K562 (cell line): Measurements from ENCODE around the gene ZNF33A. TPM values are rescaled to one million over a fixed set of nuclear protein-coding genes. Genes with fewer than 3 reads are reported as not detected.

Experiments used
- BHLHE40 ChIP-seq: IDR thresholded peaks from 2 replicates; pipeline ENCODE4 v1.6.1; 2011; ENCODE audit warnings: low read length, improper control_type of control experiment
- CHCHD3 ChIP-seq: fragments of 250-450 bp; sonication (Bioruptor Pico); IDR thresholded peaks from 2 replicates; pipeline ENCODE4 v2.1.2; 2022; ENCODE audit warnings: mild to moderate bottlenecking
- CTCFL ChIP-seq: IDR thresholded peaks from 2 replicates; pipeline ENCODE4 v1.6.1; 2011; ENCODE audit warnings: borderline replicate concordance, low read depth, mild to moderate bottlenecking, moderate library complexity, low read length; ENCODE audit not compliant: insufficient read depth, poor library complexity, severe bottlenecking
- DDX20 ChIP-seq: fragments of 450-650 bp; IDR thresholded peaks from 2 replicates; pipeline ENCODE4 v1.6.1; 2016; ENCODE audit warnings: missing genetic modification characterization, low read depth, mild to moderate bottlenecking, missing compliant biosample characterization, moderate library complexity
- E2F4 ChIP-seq: sonication (generic); formaldehyde crosslinking; IDR thresholded peaks from 2 replicates; pipeline ENCODE4 v1.8.0; 2022; ENCODE audit warnings: mild to moderate bottlenecking, low read depth, missing genetic modification reagents
- HDAC8 ChIP-seq: fragments of 450-650 bp; IDR thresholded peaks from 2 replicates; pipeline ENCODE4 v1.6.1; 2016; ENCODE audit warnings: mild to moderate bottlenecking, missing genetic modification characterization, moderate library complexity, missing compliant biosample characterization
- ILK ChIP-seq: fragments of 450-650 bp; IDR thresholded peaks from 2 replicates; pipeline ENCODE4 v1.6.1; 2016; ENCODE audit warnings: missing genetic modification characterization, low read depth, mild to moderate bottlenecking, missing compliant biosample characterization, moderate library complexity, borderline replicate concordance
- KDM1A ChIP-seq, 2 experiments: fragments of 450-650 bp; IDR thresholded peaks; 2 replicates each; pipeline ENCODE4 v1.6.1; 2016; ENCODE audit warnings: mild to moderate bottlenecking in 2 of 2
- KDM4B ChIP-seq, 2 experiments: fragments of 450-650 bp in 1 of 2; sonication (generic) in 1 of 2; IDR thresholded peaks; 2 replicates each; pipeline ENCODE4 v1.6.1; 2016 to 2017; ENCODE audit warnings: borderline replicate concordance in 2 of 2, antibody characterized with exemption in 1 of 2, low read depth in 1 of 2, mild to moderate bottlenecking in 1 of 2
- KDM5B ChIP-seq: fragments of 200-600 bp; sonication (generic); IDR thresholded peaks from 2 replicates; pipeline ENCODE4 v1.6.1; 2012; ENCODE audit warnings: low read depth, mild to moderate bottlenecking, moderate library complexity, low read length, control low read depth, inconsistent platforms; ENCODE audit not compliant: insufficient replicate concordance
- MCM3 ChIP-seq: fragments of 450-650 bp; IDR thresholded peaks from 2 replicates; pipeline ENCODE4 v1.6.1; 2016
- NCOA6 ChIP-seq: fragments of 450-650 bp; IDR thresholded peaks from 2 replicates; pipeline ENCODE4 v1.6.1; 2017; ENCODE audit warnings: mild to moderate bottlenecking
- PPARD ChIP-seq: fragments of 250-450 bp; sonication (Bioruptor Pico); IDR thresholded peaks from 2 replicates; pipeline ENCODE4 v1.8.0; 2022; ENCODE audit warnings: inconsistent platforms, mild to moderate bottlenecking, moderate library complexity
- PURB ChIP-seq: sonication (generic); formaldehyde crosslinking; IDR thresholded peaks from 2 replicates; pipeline ENCODE4 v1.9.0; 2021; ENCODE audit warnings: low read depth, mild to moderate bottlenecking, missing genetic modification reagents
- RFX5 ChIP-seq: IDR thresholded peaks from 2 replicates; pipeline ENCODE4 v1.6.1; 2011; ENCODE audit warnings: low read depth, mild to moderate bottlenecking, improper control_type of control experiment, low read length
- RUNX1 ChIP-seq: sonication (generic); IDR thresholded peaks from 2 replicates; pipeline ENCODE4 v1.6.1; 2016; ENCODE audit warnings: antibody characterized with exemption, low read depth
- SAP30 ChIP-seq: fragments of 200-600 bp; sonication (generic); IDR thresholded peaks from 2 replicates; pipeline ENCODE4 v1.6.1; 2012; ENCODE audit warnings: borderline replicate concordance, low read depth, mild to moderate bottlenecking, moderate library complexity, low read length, control low read depth, inconsistent platforms; ENCODE audit not compliant: insufficient read depth, poor library complexity, severe bottlenecking
- SMARCE1 ChIP-seq: fragments of 450-650 bp; IDR thresholded peaks from 2 replicates; pipeline ENCODE4 v1.7.1; 2016; ENCODE audit warnings: mild to moderate bottlenecking
- ZNF561 ChIP-seq: fragments of 450-650 bp; formaldehyde crosslinking; conservative IDR thresholded peaks from 2 replicates; pipeline ENCODE4 v1.4.0; 2020; ENCODE audit warnings: mild to moderate bottlenecking, moderate library complexity
- ZNF699 ChIP-seq: fragments of 250-450 bp; sonication (Bioruptor Pico); IDR thresholded peaks from 2 replicates; pipeline ENCODE4 v1.8.0; 2021; ENCODE audit warnings: mild to moderate bottlenecking, moderate library complexity; ENCODE audit not compliant: insufficient replicate concordance
- polyA plus RNA-seq, 8 experiments: library from polyadenylated mRNA; depleted of rRNA in 4 of 8; stranded (reverse) in 5 of 8; unstranded in 3 of 8; fragments of >200 nt; fragmentation: Nextera tagmentation in 2 of 8; fragmentation: Illumina TruSeq in 1 of 8; extraction: Ambion mirVana in 2 of 8; extraction: Trizol in 1 of 8; gene quantifications; 2 replicates each; pipeline versions ENCODE4 v1.2.1 to v1.2.3, GENCODE V29; 2011 to 2014; ENCODE audit warnings: inconsistent platforms in 1 of 8, missing spikeins in 1 of 8
- total RNA-seq, 7 experiments: library from RNA; depleted of rRNA in 6 of 7; stranded (reverse); fragments of >200 nt in 6 of 7; fragmentation: Illumina TruSeq in 2 of 7; extraction: Trizol in 2 of 7; gene quantifications; 2 replicates each; pipeline versions ENCODE4 v1.2.1 to v1.2.3, GENCODE V29; 2011 to 2021; ENCODE audit warnings: low replicate concordance in 1 of 7
- TF ChIP-seq, protein P1 (sequence below): fragments of 450-650 bp; IDR thresholded peaks from one replicate; pipeline ENCODE4 v1.6.1; 2018; ENCODE audit warnings: mild to moderate bottlenecking, moderate library complexity; ENCODE audit not compliant: partially characterized antibody
- TF ChIP-seq, protein P2 (sequence below): sonication (generic); formaldehyde crosslinking; IDR thresholded peaks from 2 replicates; pipeline ENCODE4 v1.8.0; 2022; ENCODE audit warnings: mild to moderate bottlenecking, missing genetic modification reagents

The ZNF33A gene
- total and polyA plus RNA-seq, 9 of the 15 experiments (the other 6 are each of a cell fraction or from before 2014, with no cell fraction given): 8.1 to 27.5 (median 16.4) TPM

- TF ChIP-seq KDM5B (no peak), ZNF699 (CRISPR knock-in tag) (no peak), KDM1A (IDR thresholded peaks at IDR 0.05) (no peak), CTCFL (peak; percentile 58), DDX20 (no peak), PURB (CRISPR knock-in tag) (no peak), MCM3 (no peak), NCOA6 (no peak), ZNF561 (CRISPR knock-in tag) (no peak), SMARCE1 (peak; percentile 52; the same call in 1 of the 2 replicates), ILK (no peak), E2F4 (CRISPR knock-in tag) (no peak), KDM4B (IDR thresholded peaks at IDR 0.05; ENCODE audit: borderline replicate concordance in 2 of 2, low read depth in 1 of 2) (no peak), SAP30 (no peak), RFX5 (no peak), BHLHE40 (no peak), CHCHD3 (CRISPR knock-in tag) (no peak), RUNX1 (no peak), HDAC8 (tag) (no peak), PPARD (no peak)
- TF ChIP-seq, protein P1, sequence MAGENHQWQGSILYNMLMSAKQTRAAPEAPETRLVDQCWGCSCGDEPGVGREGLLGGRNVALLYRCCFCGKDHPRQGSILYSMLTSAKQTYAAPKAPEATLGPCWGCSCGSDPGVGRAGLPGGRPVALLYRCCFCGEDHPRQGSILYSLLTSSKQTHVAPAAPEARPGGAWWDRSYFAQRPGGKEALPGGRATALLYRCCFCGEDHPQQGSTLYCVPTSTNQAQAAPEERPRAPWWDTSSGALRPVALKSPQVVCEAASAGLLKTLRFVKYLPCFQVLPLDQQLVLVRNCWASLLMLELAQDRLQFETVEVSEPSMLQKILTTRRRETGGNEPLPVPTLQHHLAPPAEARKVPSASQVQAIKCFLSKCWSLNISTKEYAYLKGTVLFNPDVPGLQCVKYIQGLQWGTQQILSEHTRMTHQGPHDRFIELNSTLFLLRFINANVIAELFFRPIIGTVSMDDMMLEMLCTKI: no peak
- TF ChIP-seq, protein P2, sequence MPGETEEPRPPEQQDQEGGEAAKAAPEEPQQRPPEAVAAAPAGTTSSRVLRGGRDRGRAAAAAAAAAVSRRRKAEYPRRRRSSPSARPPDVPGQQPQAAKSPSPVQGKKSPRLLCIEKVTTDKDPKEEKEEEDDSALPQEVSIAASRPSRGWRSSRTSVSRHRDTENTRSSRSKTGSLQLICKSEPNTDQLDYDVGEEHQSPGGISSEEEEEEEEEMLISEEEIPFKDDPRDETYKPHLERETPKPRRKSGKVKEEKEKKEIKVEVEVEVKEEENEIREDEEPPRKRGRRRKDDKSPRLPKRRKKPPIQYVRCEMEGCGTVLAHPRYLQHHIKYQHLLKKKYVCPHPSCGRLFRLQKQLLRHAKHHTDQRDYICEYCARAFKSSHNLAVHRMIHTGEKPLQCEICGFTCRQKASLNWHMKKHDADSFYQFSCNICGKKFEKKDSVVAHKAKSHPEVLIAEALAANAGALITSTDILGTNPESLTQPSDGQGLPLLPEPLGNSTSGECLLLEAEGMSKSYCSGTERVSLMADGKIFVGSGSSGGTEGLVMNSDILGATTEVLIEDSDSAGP (CRISPR knock-in tag): no peak
Measured at GRCh38 chr10:38010119-38010903, at the start of gene ZNF33A (continued).
